Renal pelvis (tissue), 12 donors: ENCODE measurements around the gene PKD1L1. TPM values are rescaled to one million over a fixed set of nuclear protein-coding genes. Genes with fewer than 3 reads are reported as not detected.
A peak's percentile ranks its signal among the peaks of the same experiment; 100 is the strongest.
"Not testable (repeated sequence)": the region's sequence is repeated elsewhere in the genome, so short reads cannot be mapped to it uniquely, and the experiment has no call there.

Experiments used
- DNase-seq: peaks from one replicate; pipeline ENCODE4 v3.0.0-alpha.2; 2013
- long read RNA-seq, 16 experiments: transcript quantifications; one replicate each; lab custom pipeline, GENCODE V29; 2026
- polyA plus RNA-seq, 3 donors: library from polyadenylated mRNA; unstranded; fragments of 120-200 nt; gene quantifications; one replicate each; pipeline ENCODE4 v1.2.1, GENCODE V29; 2013; ENCODE audit not compliant: insufficient read length in 3 of 3

Gene PKD1L1
- under 1 TPM; 0.45 to 0.54 (median 0.50) TPM for polyA plus RNA-seq
- long read RNA-seq, donor 1, result 0 reads
- long read RNA-seq, donor 2, result 0 reads
- long read RNA-seq, donor 3, result 0 reads
- long read RNA-seq, donor 4, result 0 reads
- long read RNA-seq, donor 5, result 0 reads
- long read RNA-seq, donor 6, result 0 reads
- long read RNA-seq, donor 7, result 0 reads
- long read RNA-seq, donor 8, result 0 reads
- long read RNA-seq, donor 9, result 0 reads
- long read RNA-seq, donor 10, result 0 reads
- long read RNA-seq, donor 11, result 0 reads
- long read RNA-seq, donor 12, result 0 reads
- long read RNA-seq, donor 13, result 0 reads
- long read RNA-seq, donor 14, result 0 reads
- long read RNA-seq, donor 15, result 0 reads
- long read RNA-seq, donor 16, result 0 reads

DNA sequence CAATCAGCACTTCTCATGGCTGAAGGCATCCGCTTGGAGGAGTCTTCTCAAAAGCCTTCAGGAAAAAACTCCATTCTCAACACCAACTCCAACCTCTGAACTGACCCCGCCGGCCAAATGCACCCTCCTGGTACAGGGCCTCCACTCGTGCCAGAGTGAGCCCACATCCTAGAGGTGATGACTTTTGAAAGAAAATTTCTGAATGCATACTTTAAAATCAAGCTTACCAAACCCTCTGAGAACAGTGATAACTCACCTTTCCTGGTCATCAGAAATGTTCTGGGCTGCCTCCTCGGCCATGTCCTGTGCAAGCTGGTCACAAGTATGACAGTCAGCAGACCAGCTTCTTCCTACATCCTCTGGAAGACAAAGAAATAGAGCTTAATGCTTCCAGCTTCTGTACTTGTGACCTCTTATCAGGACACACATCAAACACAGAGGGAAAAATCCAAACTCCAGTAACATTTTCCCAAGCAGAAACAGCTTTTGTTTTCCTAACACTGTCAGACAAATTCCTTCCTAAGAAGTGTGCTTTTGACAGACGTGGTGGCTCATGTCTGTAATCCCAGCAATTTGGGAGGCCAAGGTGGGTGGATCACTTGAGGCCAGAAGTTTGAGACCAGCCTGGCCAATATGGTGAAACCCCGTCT lies at the start of gene PKD1L1:
Gene PKD1L1, minus strand, starts transcription at position 326 of the 650 bp plus-strand sequence. Its CDS starts 26 bp downstream, at position 300.
- no peak for DNase-seq

GRCh38 chr7:47992446-47992845 lies 44.2 kb upstream of the PKD1L1 start:
- DNase-seq, result no peak

DNA sequence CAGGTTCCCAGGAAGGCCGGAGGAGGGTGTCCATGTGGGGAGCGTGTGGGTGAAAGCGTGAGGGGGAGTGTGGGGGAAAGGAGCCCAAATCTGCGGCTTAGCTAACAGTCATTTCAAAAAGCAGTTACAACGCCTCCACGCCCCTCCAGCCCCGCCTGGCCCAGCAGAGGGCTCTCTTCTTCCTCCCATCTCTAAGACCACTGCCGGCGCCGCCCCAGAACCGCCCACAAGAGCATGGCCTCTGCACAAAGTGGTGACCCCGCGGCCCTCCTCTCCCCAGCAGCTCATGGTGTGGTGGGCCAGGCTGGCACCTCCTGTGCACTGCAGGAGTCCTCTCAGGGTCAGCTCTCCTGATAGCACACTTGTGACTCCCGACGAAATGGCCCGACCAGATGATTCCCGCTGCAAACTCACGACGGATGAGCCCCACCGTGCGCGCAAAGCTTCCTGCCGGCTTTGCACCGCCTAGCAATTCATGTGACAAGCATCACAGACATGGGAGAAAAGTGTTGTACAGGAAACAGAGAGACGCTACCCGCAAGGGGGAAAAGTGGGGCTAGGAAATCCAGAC lies 43.6 kb upstream of the PKD1L1 start:
- peak; percentile 72 for DNase-seq

GRCh38 chr7:47991270-47991669 lies 43.0 kb upstream of the PKD1L1 start:
- no peak for DNase-seq

GRCh38 chr7:47990592-47990991 lies 42.3 kb upstream of the PKD1L1 start:
- DNase-seq, result no peak

- DNase-seq, result peak; percentile 48
Observed at GRCh38 chr7:47989607-47990400, 41.5 kb upstream of the PKD1L1 start.

GRCh38 chr7:47988496-47989386 lies 40.5 kb upstream of the PKD1L1 start:
- DNase-seq, result no peak

DNA sequence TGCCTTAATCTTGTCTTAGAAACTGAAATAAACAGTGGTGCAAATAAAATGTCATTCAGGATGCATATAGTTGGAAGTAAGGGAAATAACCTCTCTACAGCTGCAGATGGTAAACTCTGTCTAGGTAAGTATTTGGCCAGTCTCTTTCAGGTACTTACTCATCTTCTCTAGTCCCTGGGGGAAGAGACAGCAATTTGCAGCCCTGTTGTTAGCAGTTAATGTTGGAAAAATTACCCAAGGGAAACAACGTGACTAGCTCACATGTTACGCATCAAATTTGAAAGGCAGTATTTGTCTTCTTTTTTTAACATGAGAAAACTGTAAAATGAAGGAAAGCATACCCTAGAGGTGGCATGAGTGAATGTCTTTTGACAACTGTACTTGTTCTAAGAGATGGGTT lies 34.3 kb upstream of the PKD1L1 start:
- no peak for DNase-seq

DNA sequence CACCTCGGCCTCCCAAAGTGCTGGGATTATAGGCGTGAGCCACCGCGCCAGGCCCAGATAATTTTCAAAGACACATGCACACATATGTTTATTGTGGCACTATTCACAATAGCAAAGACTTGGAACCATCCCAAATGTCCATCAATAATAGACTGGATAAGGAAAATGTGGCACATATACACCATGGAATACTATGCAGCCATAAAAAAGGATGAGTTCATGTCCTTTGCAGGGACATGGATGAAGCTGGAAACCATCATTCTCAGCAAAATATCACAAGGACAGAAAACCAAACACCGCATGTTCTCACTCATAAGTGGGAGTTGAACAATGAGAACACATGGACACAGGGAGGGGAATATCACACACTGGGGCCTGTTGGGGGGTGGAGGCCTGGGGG lies 32.4 kb upstream of the PKD1L1 start:
- DNase-seq, result not testable (repeated sequence)

DNA sequence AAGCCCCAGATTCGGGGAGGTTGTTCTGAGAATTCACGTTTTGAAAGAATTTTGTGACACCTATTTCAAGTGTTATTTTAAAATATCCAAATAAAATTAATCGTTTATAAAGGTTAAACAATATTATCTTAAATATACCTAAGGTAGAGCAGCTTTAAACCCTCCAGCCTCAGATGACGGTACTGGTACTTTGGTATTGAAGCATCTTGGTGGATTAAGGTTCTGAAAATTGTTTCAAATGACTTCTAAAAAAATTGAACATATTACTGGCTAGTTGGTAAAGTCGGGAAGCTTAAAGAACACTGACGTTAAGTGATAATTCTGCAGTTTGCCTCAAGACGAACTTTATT lies 31.5 kb upstream of the PKD1L1 start:
- DNase-seq, result no peak

DNA sequence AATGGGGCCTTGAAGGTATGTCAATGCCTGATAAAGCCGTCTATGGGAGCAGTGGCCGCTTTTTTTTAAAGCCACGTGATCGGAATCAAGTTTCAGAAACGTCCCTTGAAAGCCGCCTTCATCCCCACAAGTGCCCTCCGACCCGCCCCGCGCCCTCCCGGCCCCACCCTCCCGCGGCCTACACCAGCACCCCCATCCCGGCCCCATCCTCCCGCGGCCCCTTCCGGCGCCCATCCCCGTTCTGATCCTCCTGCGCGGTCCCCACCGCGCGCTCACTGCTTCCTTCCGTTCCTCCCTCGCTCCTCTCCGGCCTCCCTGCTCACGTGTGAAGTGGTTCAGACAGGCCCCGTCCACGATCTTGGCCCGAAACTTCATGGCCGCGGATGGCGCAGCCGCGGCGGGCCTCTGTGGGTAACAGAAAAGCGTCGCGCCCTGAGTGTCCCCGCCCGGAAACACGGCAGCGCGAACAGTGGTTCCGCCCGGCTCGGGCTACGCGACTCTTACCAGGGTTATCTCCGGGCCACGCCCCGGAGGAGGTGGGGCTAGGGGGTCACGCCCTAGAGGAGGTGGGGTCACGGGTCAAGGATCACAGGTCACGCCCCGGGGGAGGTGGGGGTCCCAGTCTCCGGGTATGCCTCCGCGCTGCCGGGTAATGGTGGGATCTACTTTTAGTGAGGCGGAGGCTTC lies 31.0 kb upstream of the PKD1L1 start, which contains the start of gene HUS1:
Gene HUS1, minus strand, starts transcription at position 471 of the 687 bp plus-strand sequence. Its CDS starts 96 bp downstream, at position 375.
- DNase-seq, result peak; percentile 81

DNA sequence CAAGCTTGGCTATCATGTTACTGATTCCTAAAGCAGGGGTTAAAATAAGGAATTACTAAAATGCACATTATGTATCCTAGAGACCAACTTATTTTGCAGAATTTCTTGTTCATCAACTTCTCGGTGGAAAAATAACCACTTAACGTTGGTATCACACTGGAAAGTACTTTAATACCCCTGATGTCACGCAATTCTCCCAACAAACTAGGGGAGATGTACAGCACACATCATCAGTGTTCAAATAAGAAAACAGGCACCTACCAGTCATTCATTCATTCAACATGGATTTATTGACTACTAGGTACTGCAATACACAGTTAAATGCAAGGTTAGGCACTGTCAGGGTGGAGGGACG lies 30.5 kb upstream of the PKD1L1 start:
- DNase-seq, result no peak

DNA sequence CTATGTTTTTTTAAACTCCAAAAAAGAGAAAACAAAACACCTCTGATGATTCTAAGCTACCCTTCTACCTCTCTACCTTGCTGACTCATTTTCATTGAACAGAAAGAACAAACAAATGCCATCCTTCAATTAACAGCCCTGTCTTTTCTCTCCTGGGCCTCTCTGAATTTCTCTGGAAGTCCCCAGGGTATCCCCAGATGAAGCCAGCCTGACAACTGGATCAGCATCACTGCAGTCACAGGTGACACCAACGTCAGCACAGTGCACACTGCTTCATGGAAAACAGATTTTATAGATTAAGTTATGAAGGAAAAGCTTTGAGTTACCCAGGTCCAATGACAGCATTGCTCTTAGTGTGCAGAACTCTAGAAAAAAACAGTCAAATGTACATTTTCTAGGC lies 25.5 kb upstream of the PKD1L1 start:
- DNase-seq, result no peak

DNA sequence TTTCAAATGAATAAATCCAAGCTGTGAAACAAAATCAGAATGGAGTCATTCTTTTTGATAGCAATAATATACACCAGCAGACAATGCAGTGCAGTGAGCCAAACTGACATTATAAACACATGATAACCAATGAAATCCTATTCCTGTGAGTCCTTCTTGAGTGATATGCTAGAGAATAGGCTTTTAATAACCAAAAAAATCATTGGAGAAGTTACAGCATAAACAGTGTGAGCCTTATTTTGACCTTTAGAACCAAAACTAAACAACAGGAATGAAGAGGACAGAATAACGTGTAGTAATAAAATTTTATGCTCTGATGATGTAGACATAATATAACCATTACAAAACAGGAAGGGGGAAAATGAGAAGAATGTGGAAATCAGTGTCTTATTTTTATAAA lies 22.5 kb upstream of the PKD1L1 start:
- DNase-seq, result no peak

GRCh38 chr7:47968847-47969774 lies 20.8 kb upstream of the PKD1L1 start:
- DNase-seq, result peak; percentile 76

- DNase-seq, result no peak
Observed at GRCh38 chr7:47967708-47968107, 19.4 kb upstream of the PKD1L1 start.

DNA sequence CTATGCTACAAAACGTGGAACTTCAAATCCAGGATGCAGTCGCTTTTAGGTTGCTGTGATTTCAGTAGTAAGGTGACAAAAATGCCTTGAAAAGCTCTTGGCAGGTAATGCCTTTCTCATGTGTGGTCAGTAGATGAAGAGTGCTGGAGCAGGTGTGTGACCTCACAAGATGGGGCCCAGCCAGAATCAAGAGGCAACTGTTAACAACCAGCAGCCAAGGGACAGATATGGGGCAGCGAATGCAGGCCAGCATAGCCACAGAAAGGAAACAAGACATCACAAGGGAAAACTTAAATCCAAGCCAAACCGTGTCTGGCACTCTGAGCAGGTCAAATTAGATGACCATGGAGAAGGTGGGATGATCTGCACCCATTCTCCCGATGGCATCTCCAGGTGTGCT lies 18.9 kb upstream of the PKD1L1 start:
- no peak for DNase-seq

DNA sequence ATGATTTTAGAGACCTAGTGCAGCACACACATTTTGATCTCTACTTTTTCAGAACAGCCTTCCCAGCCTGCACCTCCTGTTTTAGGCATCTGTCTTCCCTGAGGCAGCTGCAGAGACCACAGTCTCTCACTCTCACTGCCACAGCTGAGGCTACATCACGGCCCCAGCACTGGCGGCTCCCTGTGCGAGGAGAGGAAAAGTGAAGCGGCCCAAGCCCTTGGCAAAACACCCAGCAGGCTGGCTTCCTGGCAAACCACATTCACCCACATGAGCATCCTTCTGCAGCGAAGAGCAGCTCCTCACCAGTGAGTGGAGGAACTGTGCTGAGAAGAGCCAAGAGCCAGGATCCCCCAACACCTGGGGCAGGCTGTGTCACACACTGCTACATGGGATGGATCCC lies 17.2 kb upstream of the PKD1L1 start:
- no peak for DNase-seq

GRCh38 chr7:47962262-47962661 lies 14.0 kb upstream of the PKD1L1 start:
- no peak for DNase-seq

- DNase-seq, result no peak
Observed at GRCh38 chr7:47957156-47957555, 8.9 kb upstream of the PKD1L1 start.
